HG02678 (cell line): Measurements from ENCODE around the gene BRSK2.

ENCODE experiments used
- ATAC-seq: cut with Tn5 transposase; IDR thresholded peaks from one replicate; pipeline ENCODE4 v1.9.1; 2021; ENCODE audit warnings: mild to moderate bottlenecking, moderate library complexity; ENCODE audit not compliant: unreplicated experiment

Gene BRSK2

DNA sequence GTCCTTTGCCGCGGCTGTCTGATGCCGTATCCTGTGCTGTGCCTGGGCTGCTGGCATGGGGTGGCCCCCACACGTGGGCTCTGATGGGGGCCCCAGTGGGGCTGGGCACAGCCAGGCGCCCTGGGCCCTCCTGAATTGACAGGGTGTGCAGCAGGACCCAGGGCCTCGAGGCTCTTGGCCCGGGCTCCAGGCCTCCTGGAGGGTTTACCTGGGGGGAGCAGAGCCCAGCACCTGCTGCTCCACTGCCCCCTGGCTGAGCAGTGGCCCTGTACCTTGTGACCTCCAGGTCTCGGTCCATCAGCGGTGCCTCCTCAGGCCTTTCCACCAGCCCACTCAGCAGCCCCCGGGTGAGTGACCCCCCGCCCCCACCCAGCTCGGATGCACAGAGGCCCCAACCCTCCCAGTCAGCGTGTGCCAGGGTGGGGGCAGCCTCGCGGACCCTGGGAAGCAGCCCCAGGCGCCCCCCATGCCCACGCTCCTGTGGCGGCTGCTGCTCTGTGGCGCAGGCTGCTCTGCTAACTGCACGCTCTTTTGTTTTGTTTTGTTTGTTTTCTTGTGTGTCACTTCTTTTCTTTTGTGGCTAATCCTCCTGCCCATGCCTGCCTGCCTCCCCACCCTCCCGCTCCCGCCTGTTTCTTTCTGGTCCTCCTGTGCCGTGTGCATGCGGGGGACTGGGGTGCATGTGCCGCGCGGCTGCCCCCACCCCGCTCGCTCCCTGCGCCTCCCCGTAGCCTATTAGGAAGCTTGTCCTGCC is 59.9 kb downstream of the BRSK2 start:
- ATAC-seq, result no peak

DNA sequence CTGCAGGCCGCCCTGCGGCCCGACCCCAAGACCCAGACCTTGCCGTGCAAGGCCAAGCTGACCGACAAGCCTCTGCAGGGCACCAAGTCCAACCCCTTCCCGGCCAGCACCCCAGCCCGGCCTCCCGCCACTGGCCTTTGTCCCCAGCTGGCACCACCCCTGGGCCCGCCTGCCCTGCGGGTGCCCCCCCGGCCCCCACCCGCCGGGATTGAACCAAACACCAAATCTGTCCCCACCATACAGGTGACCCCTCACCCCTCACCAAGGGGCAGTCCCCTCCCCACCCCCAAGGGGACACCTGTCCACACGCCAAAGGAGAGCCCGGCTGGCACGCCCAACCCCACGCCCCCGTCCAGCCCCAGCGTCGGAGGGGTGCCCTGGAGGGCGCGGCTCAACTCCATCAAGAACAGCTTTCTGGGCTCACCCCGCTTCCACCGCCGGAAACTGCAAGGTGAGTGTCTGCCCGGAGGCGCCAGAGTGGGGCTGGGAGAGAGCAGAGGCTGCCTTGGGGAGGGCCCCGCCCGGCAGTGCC is 60.7 kb downstream of the BRSK2 start:
- no peak for ATAC-seq

DNA sequence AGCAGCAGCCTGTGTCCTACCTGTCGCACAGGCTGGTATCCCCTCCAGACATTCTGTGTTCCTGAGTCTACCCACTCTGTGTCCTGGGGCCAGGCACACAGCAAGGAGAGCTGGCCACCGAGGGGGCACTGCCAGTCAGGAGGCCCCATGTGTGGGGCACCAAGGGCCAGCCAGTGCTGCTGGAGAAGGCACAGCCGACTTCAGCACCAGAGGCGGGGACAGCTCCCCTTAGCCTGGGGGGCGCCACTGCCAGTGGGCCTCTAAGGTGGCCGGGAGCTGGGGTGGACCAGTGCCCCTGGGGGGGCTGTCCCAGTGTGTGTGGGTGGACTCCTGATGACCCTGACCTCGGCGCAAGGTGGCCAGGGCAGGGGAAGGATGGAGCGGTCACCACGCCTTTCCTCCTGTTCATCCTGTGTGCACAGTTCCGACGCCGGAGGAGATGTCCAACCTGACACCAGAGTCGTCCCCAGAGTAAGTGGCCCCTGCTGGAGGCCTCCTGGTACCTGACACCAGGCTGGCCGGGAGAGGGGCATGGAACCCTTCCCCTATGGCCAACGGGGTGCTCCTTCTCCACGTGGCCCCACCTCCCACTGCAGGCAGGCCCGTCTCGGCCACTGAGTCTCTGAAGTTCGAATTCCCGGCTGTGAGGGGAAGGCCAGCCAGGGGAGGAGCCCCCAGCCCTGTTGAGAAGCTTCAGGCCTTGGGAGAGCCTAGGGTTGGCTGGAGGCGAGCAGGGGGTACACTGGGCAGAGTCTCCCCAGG is 61.4 kb downstream of the BRSK2 start:
- ATAC-seq, result no peak

DNA sequence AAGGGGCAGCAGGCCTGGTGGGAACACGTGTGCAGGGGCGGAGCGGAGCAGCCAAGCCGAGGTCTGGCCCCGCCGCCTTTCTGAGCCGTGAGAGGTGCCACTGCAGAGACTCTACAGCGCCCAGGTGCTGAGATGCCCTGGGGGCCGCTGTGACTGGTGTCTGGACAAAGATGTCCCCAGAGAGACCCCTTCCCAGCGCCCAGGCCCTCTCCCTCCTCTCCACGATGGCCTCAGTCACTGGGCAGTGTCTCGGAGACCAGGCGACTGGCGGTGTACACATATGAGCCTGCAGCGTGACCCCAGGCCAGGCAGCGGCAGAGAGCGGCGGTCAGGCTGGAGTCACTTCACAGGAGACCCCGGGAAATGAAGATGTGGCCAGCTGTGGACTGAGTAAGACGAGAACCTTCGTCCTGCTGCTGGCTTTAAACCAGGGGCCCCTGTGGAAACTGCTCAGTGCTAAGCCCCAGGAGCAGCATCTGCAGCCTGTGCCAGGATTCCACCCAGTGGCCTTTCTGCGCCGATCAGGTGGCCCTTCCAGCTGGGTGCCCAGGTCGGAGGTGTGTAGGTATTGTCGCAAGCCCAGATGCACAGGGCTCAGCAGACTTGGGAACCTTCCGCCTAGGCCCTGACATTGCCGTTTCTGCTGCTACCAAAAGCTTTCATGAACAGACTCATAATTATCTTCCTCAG is 62.2 kb downstream of the BRSK2 start:
- no peak for ATAC-seq

DNA sequence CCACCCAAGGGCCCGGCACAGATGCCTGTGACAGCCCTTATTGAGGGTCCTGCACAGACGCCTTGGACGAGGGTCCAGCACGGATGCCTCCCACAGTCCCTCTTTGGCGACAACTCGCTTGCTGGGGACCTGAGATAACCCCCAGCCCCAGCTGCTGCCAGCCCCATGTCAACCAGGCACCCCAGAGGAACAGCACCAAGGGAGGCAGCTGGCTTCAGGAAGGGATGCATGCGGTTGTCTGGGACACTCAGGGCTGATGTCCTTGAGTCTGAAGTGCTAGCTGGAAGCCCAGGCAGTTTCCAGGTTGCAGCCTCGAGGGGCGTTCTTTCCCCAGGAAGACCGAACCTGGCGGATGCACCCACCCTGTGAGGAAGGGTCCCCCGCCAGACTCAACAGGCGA is 63.0 kb downstream of the BRSK2 start:
- ATAC-seq, result no peak

DNA sequence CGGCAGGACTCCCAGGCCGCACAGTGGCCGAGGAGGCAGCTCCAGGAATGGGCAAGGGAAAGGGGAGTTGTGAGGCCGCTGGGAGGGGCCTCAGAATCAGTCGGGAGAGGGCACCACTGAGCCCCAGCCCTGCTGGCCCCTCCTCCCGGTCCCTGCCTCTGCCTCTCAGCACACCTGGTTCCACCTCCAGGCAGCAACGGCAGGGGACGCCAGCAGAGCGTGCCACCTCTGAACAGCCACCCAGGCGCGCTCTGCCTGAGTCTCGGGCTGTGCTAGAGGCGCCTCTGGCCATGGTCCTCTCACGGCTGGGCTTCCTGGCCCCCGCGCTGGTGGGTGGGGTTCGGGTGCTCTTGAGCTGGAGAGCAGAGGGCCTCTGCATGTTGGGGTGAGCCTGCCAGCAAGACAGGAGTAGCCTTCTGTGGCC is 63.9 kb downstream of the BRSK2 start:
- no peak for ATAC-seq

DNA sequence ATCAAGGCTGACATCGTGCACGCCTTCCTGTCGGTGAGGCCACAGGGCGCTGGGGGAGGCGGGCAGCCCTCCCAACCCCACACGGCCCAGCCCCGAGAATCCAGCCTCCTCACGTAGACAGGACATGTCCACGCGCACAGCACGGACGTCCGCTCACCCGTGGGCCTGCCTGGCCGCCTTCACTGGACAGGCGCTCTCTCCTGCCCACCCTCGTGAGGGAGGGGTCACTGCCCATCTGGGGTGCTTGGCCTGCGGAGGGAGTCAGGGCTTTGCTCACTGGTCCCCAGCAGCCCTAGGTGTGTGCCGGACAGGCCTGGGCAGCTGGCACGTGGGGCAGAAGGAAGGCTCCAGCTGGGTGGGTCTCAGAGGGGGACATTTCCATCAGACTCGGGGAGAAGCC is 64.8 kb downstream of the BRSK2 start:
- ATAC-seq, result no peak

DNA sequence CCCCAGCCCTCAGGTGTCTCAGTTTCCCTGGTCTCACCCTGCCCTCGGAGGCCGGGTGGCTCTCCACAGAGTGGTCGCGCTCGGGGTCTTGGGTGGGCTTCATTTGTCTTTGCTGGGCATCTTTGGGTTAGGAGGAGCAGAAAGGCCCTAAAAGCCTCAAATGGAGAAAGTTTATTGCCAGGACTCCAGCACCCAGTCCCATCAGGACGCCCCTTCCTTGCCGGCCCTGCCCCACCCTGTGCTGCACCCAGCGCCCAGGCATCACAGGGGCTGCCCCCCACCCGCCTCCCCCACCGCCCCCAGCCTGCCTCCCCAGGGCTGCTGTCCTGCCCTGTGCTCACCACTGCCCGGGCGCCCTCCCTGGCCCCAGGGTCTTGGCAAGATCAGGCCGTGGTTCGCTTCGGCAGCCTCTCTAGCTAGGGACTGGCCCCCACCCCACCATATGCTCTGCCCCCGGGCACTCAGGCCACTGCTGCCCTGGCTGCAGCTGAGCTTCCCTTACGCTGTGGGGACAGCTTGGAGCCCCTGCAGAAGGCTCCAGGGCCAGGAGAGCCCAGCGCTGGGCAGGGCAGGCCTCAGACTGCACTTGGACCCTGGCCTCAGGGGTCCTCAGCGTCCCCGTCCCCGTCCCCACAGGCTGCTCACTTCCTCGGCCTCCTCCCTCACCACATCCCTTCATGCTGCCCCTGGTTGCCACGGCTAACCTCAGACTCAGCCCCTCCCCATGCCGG is 65.5 kb downstream of the BRSK2 start:
- no peak for ATAC-seq

DNA sequence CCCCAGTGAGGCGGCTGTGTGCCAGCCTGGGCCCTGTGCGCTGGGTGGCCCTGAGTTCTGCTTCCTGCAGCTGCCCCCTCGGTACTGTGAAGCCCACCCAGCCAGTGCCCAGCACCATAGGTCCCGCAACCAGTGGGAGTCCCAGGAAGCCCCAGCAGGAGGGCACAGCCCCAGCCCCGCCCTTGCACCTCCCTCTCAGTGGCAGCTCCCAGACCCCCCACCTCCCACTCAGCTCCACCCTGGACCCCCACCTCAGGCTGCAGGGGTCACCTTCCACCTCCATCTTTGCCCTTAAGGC is 66.0 kb downstream of the BRSK2 start:
- ATAC-seq, result no peak

DNA sequence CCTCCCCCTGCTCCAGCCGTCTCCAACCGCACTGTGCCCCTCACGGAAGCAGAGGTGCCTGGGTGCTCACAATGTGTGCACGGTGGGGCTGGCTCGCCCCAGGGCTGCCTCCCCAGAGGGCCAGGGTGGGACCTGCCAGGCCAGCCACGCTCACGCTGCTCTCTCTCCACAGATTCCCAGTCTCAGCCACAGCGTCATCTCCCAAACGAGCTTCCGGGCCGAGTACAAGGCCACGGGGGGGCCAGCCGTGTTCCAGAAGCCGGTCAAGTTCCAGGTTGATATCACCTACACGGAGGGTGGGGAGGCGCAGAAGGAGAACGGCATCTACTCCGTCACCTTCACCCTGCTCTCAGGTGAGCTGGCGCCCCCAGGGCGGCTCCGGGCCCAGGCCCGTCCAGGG is 66.4 kb downstream of the BRSK2 start:
- ATAC-seq, result no peak

DNA sequence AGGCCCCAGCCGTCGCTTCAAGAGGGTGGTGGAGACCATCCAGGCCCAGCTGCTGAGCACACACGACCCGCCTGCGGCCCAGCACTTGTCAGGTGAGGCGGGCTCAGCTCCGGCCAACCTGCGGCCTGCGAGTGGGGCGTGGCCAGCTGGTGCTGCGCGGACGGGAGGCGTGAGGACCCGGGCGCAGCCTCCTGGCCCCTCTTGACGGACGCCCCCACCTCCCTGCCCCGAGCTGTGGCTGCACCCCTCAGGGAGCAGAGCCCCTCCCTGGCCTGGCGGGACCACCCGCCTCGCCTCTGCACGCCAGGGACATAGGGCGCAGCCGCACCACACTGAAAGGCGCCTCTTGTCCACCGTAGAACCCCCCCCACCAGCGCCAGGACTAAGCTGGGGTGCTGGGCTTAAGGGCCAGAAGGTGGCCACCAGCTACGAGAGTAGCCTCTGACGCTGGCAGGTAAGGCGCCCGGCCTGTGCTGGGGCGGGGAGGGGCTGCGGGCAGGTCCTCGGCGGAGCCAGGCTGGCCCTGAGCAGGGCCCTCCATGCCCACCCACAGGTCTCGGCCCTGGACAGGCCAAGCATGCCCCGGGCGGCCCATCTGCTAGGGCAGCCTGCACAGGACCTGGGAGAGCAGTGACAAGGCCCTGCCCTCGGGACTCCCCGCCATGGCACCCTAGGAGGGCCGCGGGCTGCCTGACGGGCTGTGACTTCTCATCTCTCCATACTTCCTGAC is 67.0 kb downstream of the BRSK2 start:
- ATAC-seq, result no peak

DNA sequence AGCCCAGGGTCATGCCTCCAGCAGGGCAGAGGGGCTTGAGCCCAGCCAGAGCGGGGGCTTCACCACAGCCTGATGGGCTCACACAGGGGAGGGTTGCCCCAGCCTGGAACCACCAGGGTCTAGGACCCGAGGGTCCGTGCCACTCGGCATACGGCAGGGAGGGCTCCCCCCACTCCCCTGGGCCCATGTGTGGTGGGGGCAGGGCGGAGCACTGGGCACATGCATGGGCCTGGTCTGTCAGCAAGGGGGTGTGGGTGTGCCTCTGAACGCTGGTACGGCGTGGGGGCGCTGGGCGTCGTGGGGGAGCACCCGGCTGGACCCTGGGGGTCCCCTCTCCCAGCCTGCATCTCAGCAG is 67.6 kb downstream of the BRSK2 start:
- ATAC-seq, result no peak

DNA sequence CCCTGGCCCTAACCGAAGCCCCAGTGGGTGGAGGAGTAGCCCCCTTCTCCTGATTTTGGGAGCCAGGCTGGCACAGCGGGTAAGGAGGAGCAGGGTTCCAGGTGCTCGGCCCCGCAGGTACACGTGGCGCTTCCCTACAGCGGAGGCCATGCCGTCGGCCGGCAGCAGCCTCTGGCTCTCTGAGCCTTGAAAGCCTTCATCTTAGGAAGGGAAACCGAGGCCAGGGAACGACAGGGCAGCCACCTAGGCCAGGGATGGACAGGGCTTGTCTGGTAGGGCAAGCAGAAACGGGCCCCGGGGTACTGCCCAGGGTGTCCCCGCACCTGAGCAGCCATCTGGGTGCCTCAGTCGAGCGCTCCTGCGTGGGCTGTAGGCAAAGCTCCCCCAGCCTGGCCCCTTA is 68.1 kb downstream of the BRSK2 start:
- ATAC-seq, result no peak

DNA sequence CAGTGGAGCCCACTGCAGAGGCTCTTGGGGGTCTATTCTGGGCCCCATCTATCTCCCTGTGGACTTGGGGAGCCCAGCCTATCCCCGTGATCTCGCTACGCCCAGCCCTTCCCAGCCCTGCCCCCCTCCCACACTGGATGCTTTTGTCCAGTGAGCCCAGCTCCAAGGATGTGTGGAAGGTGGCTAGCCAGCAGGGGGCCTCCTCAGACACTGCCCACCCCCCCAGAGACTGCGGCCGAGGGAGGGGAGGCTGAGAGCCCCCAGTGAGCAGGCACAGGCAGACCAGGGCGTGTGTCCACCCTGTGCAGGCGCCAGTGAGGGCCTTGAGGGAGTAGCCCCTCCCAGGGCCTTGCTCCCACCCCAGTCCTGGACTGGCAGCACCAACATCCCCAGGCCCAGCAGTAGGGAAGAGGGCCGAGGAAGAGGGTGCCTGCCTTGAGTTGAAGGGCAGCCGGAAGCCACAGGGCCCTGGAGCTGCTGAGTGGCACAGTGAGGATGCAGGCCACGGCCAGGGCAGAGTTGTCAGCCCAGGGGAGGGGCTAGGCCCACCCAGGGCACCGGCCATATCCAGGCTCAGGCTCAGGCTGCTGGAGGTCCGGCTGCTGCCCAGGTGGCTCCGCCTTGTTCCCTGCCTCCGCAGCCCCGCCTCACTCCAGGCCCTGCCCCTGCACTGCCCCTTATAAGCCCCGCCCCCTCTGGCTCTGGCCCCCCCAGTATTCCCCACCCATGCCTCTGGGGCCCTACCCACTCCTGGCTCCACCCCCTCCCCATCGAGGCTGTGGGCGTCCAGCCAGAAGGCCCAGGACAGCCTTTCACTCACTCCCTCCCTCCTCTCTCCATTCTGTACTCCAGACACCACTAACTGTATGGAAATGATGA is 68.8 kb downstream of the BRSK2 start:
- ATAC-seq, result no peak

DNA sequence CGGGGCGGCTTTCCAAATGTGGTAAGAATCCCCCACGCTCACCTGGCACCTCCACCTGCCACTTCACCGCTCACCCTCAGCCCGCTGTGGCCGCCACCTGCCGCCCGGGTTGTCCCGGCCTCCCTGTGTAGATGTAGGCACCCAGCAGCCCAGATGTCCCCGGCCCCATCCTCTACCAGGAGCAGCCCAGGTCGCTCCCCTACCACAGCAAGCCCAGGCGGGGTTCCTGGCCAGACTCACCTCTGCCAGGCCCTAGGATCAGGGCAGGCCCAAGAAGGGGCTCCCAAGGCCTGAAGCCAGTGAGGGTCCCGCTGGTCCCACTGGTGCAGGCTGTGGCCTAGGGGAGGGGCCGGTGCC is 69.5 kb downstream of the BRSK2 start:
- no peak for ATAC-seq

DNA sequence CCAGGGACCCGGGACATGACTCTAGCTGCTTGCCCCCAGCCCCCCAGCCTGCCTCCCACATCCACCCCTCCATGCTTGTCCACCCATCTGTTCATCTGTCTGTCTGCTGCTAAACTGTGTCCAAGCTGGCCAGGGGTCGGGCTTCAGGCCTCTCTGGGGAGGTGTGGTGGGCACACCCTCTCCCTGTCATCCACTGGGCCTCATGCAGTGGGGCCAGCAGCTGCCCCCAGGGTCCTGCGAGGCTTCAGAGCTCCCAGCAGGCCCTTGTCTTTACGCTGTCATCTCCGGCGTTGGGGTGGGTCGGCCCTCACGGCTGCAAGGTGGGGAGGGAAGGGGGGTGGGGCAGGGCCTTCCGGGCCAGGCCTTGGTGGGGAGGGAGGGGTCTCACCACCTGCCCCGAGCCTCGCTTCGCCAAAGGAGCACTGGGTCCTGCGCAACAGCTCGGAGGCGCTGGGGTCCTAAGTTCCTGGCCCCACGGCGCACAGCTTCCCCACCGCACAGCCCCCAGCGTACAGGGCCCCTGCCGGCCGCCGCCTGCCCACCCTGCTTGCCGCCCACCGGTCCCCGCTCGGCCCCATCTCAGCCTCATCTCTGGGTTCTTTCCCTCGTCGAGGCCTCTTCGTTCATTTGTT is 70.1 kb downstream of the BRSK2 start:
- no peak for ATAC-seq

DNA sequence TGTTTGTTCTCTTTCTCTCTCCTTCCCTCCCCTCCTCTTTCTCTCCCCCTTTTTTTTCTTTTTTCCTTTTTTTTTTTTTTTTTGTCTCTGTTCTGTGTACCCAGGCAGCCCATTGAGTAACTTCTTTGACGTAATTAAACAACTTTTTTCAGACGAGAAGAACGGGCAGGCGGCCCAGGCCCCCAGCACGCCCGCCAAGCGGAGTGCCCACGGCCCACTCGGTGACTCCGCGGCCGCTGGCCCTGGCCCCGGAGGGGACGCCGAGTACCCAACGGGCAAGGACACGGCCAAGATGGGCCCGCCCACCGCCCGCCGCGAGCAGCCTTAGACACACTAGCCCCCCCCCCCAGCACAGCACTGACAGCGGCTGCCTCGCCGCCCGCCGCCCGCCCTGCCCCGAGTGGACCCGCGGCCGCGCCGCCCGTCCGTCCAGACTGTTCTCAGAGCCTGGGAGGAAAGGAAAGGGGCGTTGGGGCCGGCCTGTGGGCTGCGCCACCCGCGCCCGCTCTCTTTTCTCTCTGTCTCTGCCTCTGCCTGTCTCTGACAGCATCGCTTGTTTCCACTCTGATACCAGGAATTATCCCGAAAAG is 70.8 kb downstream of the BRSK2 start:
- ATAC-seq, result no peak

DNA sequence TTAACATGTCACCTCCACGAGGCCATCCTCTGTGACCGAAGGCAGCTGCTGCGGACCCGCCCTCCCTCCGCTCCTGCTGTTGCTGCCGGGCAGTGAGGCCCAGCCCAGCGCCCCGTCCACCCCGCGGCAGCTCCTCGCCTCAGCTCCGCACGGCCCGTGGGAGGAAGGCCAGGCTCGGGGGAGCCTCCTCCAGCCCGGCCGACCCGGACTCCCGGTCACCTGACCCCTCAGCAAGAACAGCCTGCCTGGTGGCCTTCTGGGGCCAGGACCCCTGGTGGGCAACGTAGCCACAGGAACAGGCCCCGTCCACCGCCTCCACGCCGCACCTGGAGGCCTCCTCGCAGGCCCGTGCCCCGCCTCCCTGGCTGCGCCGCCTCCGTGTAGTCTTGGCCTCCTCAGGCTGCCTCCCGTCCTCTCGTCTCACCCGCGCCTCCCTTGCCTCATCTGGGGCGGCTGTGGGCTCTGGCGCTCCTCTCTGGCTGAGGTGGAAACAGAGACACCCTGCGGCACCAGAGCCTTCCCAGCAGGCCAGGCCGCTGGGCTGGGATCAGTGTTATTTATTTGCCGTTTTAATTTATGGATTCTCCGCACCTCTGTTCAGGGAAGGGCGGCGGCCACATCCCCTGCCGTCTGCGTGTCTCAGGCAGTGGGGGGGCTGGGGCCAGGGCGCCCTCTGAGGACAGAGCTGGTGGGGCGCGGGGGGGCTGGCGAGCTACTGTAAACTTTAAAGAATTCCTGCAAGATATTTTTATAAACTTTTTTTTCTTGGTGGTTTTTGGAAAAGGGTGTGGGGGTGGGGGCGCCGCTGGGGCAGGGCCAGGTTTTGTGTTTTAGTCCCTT is 71.5 kb downstream of the BRSK2 start:
- no peak for ATAC-seq
